CD4-positive, alpha-beta T cell treated with Interleukin-2 at 100 ng/mL for 4 hours (primary cell): ENCODE results near the gene KANSL1.

Experiments
- DNase-seq: peaks from one replicate; pipeline ENCODE4 v3.0.0-alpha.2; 2020; ENCODE audit warnings: low spot score

Gene KANSL1

DNA sequence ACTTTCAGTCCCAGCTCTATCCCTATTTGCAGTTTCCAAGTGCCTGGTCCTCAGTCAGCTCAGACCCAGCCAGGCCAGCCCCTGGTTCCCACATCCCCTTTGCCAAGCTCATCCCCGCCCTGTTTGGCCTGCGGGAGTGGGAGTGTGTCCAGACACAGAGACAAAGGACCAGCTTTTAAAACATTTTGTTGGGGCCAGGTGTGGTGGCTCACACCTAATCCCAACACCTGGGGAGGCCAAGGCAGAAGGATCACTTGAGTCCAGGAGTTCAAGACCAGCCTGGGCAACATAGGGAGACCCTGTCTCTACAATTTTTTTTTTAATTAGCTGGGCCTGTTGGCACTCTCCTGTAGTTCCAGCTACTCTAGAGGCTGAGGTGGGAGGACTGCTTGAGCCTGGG lies 192.5 kb downstream of the KANSL1 start:
- DNase-seq: no peak

DNA sequence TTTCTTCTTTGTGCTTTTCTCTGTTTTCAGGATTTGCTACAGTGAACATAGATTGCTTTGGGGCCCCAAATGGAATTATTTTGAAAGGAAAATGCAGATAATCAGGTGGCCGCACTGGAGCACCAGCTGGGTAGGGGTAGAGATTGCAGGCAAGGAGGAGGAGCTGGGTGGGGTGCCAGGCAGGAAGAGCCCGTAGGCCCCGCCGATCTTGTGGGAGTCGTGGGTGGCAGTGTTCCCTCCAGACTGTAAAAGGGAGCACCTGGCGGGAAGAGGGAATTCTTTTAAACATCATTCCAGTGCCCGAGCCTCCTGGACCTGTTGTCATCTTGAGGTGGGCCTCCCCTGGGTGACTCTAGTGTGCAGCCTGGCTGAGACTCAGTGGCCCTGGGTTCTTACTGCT lies 192.9 kb downstream of the KANSL1 start:
- no peak for DNase-seq

DNA sequence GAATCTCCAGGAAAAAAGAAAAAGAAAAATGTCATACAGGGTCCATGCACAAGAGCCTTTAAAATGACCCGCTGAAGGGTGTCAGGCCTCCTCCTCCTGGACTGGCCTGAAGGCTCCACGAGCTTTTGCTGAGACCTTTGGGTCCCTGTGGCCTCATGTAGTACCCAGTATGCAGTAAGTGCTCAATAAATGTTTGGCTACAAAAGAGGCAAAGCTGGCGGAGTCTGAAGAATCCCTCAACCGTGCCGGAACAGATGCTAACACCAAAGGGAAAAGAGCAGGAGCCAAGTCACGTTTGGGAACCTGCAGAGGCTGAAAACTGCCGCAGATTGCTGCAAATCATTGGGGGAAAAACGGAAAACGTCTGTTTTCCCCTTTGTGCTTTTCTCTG lies 193.3 kb downstream of the KANSL1 start:
- DNase-seq: no peak

DNA sequence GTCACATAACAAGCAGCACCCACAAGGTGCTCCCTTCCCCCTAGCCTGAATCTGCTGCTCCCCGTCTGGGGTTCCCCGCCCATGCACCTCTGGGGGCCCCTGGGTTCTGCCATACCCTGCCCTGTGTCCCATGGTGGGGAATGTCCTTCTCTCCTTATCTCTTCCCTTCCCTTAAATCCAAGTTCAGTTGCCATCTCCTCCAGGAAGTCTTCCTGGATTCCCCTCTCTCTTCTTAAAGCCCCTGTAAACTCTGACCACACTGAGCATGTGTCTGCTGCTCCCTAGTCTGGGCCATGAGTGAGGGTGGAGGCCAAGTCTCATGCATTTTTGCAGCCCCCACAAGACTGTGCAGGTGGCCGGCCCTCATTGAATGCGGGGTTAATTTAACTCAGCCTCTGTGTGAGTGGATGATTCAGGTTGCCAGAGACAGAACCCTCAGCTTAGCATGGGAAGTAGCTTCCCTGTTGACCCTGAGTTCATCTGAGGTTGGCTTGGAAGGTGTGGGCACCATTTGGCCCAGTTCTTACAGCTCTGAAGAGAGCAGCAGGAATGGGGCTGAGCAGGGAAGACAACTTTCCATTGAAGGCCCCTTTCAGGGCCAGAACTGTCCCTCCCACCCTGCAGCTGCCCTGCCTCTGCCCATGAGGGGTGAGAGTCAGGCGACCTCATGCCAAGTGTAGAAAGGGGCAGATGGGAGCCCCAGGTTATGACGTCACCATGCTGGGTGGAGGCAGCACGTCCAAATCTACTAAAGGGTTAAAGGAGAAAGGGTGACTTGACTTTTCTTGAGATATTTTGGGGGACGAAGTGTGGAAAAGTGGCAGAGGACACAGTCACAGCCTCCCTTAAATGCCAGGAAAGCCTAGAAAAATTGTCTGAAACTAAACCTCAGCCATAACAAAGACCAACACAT lies 194.0 kb downstream of the KANSL1 start, which contains the start of gene STH:
TSS of gene STH (plus strand) at position 264 of the 913 bp plus-strand sequence. CDS start at position 294, 30 bp downstream.
- DNase-seq: no peak

DNA sequence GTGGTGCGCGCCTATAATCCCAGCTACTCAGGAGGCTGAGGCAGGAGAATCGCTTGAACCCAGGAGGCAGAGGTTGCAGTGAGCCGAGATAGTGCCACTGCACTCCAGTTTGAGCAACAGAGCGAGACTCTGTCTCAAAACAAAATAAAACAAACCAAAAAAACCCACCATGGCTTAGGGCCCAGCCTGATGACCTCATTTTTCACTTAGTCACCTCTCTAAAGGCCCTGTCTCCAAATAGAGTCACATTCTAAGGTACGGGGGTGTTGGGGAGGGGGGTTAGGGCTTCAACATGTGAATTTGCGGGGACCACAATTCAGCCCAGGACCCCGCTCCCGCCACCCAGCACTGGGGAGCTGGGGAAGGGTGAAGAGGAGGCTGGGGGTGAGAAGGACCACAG lies 195.6 kb downstream of the KANSL1 start:
- no peak for DNase-seq

DNA sequence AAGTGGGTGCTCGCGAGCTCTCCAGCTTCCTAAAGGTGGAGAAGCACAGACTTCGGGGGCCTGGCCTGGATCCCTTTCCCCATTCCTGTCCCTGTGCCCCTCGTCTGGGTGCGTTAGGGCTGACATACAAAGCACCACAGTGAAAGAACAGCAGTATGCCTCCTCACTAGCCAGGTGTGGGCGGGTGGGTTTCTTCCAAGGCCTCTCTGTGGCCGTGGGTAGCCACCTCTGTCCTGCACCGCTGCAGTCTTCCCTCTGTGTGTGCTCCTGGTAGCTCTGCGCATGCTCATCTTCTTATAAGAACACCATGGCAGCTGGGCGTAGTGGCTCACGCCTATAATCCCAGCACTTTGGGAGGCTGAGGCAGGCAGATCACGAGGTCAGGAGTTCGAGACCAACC lies 196.1 kb downstream of the KANSL1 start:
- no peak for DNase-seq

DNA sequence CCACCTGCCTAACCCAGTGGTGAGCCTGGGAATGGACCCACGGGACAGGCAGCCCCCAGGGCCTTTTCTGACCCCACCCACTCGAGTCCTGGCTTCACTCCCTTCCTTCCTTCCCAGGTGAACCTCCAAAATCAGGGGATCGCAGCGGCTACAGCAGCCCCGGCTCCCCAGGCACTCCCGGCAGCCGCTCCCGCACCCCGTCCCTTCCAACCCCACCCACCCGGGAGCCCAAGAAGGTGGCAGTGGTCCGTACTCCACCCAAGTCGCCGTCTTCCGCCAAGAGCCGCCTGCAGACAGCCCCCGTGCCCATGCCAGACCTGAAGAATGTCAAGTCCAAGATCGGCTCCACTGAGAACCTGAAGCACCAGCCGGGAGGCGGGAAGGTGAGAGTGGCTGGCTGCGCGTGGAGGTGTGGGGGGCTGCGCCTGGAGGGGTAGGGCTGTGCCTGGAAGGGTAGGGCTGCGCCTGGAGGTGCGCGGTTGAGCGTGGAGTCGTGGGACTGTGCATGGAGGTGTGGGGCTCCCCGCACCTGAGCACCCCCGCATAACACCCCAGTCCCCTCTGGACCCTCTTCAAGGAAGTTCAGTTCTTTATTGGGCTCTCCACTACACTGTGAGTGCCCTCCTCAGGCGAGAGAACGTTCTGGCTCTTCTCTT lies 196.8 kb downstream of the KANSL1 start:
- DNase-seq: no peak

DNA sequence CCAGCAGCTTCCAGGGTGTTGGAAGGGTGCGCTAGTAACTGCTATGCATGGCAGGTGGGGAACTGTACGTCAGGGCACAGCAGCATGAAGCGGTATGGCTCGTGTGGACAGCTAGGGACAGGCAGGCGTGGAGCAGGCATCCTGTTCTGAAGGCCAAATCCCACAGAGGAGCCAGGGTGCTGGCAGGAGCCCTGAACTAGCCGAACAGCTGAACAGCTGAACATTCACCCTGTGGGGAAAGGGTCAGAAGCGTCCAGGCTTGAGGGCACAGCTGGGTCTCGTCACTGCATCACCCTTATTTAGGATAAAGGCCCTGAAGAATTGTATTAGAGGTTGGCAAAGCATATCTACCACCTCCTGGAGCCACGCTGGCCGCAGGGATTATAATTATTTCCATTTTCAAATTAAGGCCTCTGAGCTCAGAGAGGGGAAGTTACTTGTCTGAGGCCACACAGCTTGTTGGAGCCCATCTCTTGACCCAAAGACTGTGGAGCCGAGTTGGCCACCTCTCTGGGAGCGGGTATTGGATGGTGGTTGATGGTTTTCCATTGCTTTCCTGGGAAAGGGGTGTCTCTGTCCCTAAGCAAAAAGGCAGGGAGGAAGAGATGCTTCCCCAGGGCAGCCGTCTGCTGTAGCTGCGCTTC lies 197.5 kb downstream of the KANSL1 start:
- no peak for DNase-seq

DNA sequence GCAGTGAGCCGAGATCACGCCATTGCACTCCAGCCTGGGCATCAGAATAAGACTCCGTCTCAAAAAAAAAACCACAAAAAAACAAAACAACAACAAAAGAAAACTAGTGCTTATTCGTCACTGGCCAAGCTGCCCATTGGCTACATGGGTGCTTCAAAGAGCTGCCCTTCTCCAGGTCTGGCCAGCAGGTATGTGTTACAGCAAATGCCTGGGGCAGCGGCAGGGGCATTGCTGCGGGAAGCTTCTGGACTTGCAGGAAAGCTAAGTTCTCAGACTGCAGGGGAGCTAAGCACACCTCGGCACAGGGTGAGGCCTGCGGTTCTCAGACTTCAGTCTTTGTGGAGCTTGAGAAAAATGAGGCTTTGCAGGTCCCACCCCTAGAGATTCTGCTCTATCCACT lies 198.2 kb downstream of the KANSL1 start:
- no peak for DNase-seq

DNA sequence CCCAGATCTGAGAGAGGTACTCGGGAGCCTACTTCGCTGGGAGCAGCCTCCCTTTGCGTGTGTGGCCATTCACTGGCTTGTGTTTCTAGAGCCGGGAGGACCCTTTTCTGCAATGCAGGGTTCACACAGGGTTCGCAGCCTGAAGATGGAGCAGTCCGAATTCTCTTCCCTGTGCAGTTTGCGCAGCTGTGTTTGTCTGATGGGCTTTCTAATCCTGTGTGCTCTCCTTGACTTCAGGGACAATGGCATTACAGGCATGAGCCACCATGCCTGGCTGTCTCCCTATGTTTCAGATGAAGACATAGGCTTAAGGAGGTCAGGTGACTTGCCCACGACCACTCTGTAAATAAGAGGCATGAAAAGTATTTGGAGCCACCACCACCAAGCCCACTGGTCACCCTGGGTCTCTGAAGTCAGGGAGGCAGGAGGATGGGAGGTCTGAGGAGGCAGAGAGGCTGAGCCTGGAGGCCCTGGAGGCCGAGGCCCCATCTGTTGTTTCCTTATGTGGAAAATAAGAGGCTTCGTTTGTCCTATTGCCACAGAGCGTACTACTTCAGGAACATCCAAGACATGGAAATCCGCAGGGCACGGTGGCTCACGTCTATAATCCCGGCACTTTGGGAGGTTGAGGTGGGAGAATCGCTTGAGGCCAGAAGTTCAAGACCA lies 199.1 kb downstream of the KANSL1 start:
- DNase-seq: no peak

DNA sequence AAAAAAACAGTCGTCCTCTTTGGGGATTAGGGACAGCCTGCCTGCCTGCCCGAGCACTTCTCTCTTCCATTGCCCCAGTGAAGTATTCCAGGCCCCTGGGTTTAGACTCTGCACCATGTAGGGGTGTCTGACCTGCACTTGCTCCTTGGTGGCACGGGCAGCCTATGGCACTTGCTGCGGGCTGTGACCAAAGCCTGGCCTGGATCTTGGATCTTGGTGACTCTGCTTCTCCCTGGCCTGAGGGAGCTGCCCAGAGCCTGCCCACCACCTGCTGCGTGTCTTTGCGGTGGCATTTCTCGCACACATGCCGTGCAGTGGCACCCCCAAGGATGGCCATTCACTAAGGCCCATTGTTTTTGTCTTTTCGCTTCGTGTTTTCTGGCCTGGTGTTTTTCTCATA lies 200.3 kb downstream of the KANSL1 start:
- no peak for DNase-seq

DNA sequence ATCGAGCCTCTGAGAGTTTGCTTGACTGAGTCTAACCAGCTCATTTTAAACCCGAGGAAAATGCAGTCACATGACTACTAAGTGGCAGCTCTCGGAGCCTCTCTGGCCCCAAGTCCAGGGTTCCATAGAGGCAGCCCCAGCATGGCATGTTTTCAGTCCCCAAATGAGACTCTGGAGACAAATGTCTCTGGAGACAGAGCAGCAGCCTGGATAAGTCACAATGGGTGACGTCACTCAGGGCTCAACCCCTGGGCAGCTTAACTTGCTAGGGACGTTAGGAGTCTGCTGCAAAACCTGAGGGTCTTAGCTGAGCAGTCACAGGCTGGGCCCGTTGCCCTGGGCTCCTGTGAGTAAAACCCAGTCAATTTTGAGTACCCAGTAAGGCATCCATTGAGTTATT lies 201.1 kb downstream of the KANSL1 start:
- DNase-seq: no peak

DNA sequence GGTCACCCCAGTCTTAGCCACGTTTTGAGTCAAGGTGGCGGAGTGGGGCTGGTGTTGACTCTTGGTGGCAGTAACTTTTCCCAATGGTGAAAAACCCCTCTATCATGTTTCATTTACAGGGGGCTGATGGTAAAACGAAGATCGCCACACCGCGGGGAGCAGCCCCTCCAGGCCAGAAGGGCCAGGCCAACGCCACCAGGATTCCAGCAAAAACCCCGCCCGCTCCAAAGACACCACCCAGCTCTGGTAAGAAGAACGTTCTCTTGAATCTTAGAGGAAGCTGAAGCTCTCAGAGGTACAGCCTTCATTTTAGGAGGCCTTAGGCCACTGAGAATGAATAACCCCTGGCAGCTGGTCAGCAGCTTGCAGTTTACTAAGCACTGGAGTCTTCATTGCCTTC lies 201.9 kb downstream of the KANSL1 start:
- no peak for DNase-seq

DNA sequence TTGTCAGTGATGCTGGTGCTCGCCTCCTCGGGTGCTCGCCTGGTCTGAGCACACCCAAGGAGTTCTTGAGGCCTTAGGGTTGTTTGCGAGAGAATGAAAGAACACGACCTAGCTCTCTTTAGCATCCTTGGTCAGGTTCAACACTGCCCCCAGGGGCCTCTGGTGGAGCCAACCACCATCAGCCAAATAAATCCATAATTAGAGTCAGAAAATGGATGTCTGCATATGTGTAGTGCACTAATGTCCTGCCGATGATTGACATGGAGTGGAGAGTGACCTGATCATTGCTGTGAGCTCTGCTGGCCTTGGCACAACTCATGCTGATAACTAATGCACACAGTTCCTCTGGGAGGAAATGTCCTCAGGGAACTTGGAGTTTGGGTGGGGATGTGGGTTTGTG lies 202.3 kb downstream of the KANSL1 start:
- DNase-seq: no peak

DNA sequence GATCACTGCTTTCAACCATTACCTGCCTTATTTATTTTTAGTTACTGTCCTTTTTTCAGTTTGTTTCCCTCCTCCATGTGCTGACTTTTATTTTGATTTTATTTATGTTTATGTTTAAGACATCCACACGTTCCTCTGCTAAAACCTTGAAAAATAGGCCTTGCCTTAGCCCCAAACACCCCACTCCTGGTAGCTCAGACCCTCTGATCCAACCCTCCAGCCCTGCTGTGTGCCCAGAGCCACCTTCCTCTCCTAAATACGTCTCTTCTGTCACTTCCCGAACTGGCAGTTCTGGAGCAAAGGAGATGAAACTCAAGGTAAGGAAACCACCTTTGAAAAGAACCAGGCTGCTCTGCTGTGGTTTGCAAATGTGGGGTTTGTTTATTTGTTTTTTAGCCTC lies 203.5 kb downstream of the KANSL1 start:
- no peak for DNase-seq

DNA sequence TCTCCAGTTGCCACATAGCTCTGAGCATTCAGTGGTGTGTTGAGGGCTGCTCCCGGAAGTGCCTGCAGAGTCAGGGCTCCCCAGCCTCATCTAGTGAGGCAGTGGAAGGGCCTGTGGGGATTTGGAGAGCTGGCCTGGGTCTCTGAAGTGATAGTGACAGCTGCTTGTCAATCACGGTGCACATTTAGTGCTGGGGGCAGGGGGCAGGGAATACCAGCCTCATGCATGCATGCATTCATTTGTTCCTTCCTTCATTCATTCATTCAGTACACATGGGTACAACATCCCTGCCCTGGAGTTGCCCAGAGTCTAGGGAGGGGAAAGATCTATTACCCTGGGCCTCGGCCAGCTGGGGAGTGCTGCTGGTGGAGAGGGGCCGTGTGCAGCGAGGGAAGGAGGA lies 205.5 kb downstream of the KANSL1 start:
- no peak for DNase-seq

DNA sequence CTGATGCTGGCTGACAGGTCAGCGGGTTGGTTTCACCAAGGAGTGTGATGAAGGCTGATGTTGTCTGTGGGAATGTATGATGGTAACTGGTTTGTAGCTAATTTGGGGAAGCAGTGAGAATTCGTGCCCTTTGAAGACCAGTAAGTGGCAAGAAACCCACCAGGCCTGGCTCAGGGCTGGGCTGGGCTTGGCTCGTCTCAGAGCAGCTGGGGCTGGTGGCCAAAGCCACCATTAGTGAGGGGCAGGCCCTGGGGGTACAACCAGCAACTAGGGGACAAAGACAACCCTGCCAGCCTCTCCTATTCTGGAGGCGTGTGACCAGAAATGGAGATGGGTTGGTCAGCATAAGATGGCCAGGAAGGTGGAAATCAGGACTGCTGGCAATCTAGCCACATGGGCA lies 207.2 kb downstream of the KANSL1 start:
- no peak for DNase-seq

DNA sequence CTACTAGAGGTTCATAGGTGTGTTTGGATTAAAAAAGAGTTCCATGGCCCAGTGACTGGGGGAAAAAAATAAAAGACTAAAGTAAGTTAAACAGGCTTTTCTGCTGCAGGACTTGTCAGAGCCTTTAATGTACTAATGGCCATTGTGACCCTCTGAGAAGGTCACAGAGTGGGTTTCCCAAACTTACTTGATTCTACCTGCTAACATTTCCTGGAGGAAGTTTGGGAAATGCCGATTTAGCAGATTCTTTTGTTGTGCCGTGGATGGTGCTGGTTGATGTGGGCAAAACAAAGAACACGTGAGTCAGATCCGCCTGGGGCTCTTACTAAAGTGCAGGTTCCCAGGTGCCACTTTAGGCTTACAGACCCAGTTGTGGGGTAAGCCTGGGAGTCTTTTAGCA lies 207.8 kb downstream of the KANSL1 start:
- no peak for DNase-seq

DNA sequence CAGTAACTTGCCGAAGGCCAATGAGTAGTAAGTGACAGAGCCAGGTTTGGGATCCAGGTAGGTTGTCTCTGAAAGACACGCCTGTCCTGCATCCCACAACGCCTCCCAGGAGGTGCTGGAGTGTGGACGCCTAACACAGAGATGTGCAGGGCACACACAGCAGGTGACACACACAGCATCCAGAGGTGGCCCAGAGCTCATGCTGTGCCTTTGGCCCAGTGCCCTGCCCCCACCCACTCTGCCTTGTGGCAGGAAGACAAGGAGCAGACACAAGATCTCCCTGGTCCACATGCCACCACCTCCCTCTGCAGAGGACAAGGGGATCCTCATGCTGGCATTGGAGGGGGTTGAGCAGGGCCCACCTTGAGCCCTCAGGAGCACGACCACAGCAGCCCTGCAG lies 208.9 kb downstream of the KANSL1 start:
- DNase-seq: no peak

DNA sequence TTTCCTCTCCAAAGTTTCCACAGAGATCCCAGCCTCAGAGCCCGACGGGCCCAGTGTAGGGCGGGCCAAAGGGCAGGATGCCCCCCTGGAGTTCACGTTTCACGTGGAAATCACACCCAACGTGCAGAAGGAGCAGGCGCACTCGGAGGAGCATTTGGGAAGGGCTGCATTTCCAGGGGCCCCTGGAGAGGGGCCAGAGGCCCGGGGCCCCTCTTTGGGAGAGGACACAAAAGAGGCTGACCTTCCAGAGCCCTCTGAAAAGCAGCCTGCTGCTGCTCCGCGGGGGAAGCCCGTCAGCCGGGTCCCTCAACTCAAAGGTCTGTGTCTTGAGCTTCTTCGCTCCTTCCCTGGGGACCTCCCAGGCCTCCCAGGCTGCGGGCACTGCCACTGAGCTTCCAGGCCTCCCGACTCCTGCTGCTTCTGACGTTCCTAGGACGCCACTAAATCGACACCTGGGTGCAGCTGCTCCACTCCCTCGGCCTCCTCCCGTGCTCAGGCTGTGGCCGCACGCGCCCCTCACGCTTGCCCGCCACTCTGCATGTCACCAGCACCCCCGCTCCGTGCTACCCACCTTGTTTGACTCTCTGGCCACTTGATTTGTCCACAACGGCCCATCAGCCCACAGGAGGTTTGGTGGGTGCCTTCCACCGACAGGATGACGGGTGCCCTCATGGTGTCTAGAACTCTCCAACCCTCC lies 209.5 kb downstream of the KANSL1 start:
- no peak for DNase-seq

DNA sequence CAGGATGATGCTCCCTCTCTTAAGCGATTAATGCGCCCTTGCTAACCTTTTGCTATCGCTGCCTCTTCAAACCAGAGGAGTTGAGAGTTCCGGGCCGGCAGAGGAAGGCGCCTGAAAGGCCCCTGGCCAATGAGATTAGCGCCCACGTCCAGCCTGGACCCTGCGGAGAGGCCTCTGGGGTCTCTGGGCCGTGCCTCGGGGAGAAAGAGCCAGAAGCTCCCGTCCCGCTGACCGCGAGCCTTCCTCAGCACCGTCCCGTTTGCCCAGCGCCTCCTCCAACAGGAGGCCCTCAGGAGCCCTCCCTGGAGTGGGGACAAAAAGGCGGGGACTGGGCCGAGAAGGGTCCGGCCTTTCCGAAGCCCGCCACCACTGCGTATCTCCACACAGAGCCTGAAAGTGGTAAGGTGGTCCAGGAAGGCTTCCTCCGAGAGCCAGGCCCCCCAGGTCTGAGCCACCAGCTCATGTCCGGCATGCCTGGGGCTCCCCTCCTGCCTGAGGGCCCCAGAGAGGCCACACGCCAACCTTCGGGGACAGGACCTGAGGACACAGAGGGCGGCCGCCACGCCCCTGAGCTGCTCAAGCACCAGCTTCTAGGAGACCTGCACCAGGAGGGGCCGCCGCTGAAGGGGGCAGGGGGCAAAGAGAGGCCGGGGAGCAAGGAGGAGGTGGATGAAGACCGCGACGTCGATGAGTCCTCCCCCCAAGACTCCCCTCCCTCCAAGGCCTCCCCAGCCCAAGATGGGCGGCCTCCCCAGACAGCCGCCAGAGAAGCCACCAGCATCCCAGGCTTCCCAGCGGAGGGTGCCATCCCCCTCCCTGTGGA lies 210.2 kb downstream of the KANSL1 start:
- DNase-seq: no peak
